HCT116 (cell line): ENCODE data around the gene FHOD3. TPM values are rescaled to one million over a fixed set of nuclear protein-coding genes. Genes with fewer than 3 reads are reported as not detected.

Experiments used
- ATAC-seq: fragments of 200-7000 bp; cut with Tn5 transposase; 2 replicates; pipeline ENCODE4 v1.9.1; 2020; ENCODE audit warnings: mild to moderate bottlenecking, moderate library complexity
- BruUV-seq: library from RNA; stranded (reverse); fragments of 400-500 nt; replicated peaks from 2 replicates; lab custom pipeline; 2021; lab: Mats Ljungman, UMichigan
- CTCF ChIA-PET: fragments of 300-600 bp; sonication (Branson Sonifier 250); formaldehyde crosslinking; loops from one replicate; lab custom pipeline; 2021; ENCODE audit warnings: antibody characterized with exemption; lab: Charles Lee
- POLR2A ChIA-PET: fragments of 300-600, 350-600 bp; sonication (Branson Sonifier 250); formaldehyde crosslinking; loops from one replicate; lab custom pipeline; 2021; ENCODE audit warnings: antibody characterized with exemption; lab: Charles Lee
- RAD21 ChIA-PET, 2 experiments: fragments of 300-600 bp; sonication (Branson Sonifier 250); formaldehyde crosslinking; loops; one replicate each; lab custom pipeline; 2023; ENCODE audit warnings: low total read pairs in 2 of 2; ENCODE audit not compliant: uncharacterized antibody in 2 of 2, unreplicated experiment in 2 of 2, low non-redundant PET in 1 of 2; lab: Charles Lee
- DNase-seq: peaks from one replicate; pipeline ENCODE4 v3.0.0-alpha.2; 2010; ENCODE audit warnings: low read depth, low spot score
- H2AFZ ChIP-seq: fragments of 200-600 bp; shearing (Covaris generic), sonication (generic); 2 replicates; pipeline ENCODE4 v1.6.1; 2017; ENCODE audit warnings: low read depth, mixed run types, mixed read lengths, antibody characterized with exemption, low read length; ENCODE audit not compliant: poor library complexity, severe bottlenecking
- H3K27ac ChIP-seq: 2 replicates; pipeline ENCODE4 v1.5.1; 2012; ENCODE audit warnings: low read depth, low read length
- H3K27me3 ChIP-seq: fragments of 200-600 bp; sonication (generic); 2 replicates; pipeline ENCODE4 v1.6.1; 2016; ENCODE audit warnings: mixed run types, low read length, mixed read lengths; ENCODE audit not compliant: insufficient read depth
- H3K36me3 ChIP-seq, 2 experiments: fragments of 200-500 bp in 1 of 2; fragments of 200-600 bp in 1 of 2; sonication (Bioruptor generic) in 1 of 2; sonication (generic) in 1 of 2; 2 replicates each; pipeline versions ENCODE4 v1.5.1 to v1.6.1; 2014 to 2016; ENCODE audit warnings: low read length in 2 of 2, inconsistent platforms in 1 of 2, mixed read lengths in 1 of 2, mixed run types in 1 of 2; ENCODE audit not compliant: insufficient read depth in 2 of 2, control insufficient read depth in 1 of 2
- H3K4me1 ChIP-seq, 2 experiments: fragments of 200-600 bp in 1 of 2; sonication (generic) in 1 of 2; 2 replicates each; pipeline versions ENCODE4 v1.5.1 to v1.6.1; 2012 to 2017; ENCODE audit warnings: low read length in 2 of 2, inconsistent platforms in 1 of 2, mild to moderate bottlenecking in 1 of 2, mixed read lengths in 1 of 2, mixed run types in 1 of 2, moderate library complexity in 1 of 2; ENCODE audit not compliant: insufficient read depth in 2 of 2, control insufficient read depth in 1 of 2
- H3K4me2 ChIP-seq: fragments of 200-600 bp; sonication (generic); 2 replicates; pipeline ENCODE4 v1.6.1; 2017; ENCODE audit warnings: mixed run types, low read length, mixed read lengths
- H3K4me3 ChIP-seq, 2 experiments: fragments of 200-600 bp in 1 of 2; sonication (generic) in 1 of 2; replicated peaks in 1 of 2; 2 replicates each; pipeline ENCODE4 v1.5.1; 2011 to 2016; ENCODE audit warnings: low read length in 2 of 2, control low read depth in 1 of 2, low read depth in 1 of 2, mild to moderate bottlenecking in 1 of 2, mixed read lengths in 1 of 2, mixed run types in 1 of 2
- H3K79me2 ChIP-seq: fragments of 200-600 bp; sonication (generic); 2 replicates; pipeline ENCODE4 v1.6.1; 2017; ENCODE audit warnings: mild to moderate bottlenecking, mixed run types, low read length, moderate library complexity, mixed read lengths; ENCODE audit not compliant: insufficient read depth
- H3K9ac ChIP-seq: fragments of 200-600 bp; sonication (generic); 2 replicates; pipeline ENCODE4 v1.6.1; 2016; ENCODE audit warnings: low read length, mixed read lengths
- H3K9me2 ChIP-seq: fragments of 200-600 bp; sonication (generic), shearing (Covaris generic); 2 replicates; pipeline ENCODE4 v1.6.1; 2017; ENCODE audit warnings: mixed run types, mild to moderate bottlenecking, moderate library complexity; ENCODE audit not compliant: insufficient read depth
- H3K9me3 ChIP-seq, 2 experiments: fragments of 200-500 bp in 1 of 2; fragments of 200-600 bp in 1 of 2; sonication (Bioruptor generic) in 1 of 2; sonication (generic) in 1 of 2; 2 replicates each; pipeline ENCODE4 v1.6.1; 2014 to 2017; ENCODE audit warnings: low read length in 2 of 2, mixed read lengths in 2 of 2, inconsistent platforms in 1 of 2, low read depth in 1 of 2, mild to moderate bottlenecking in 1 of 2, mixed run types in 1 of 2, moderate library complexity in 1 of 2; ENCODE audit not compliant: control insufficient read depth in 1 of 2, insufficient read depth in 1 of 2
- H4K20me1 ChIP-seq: fragments of 200-600 bp; sonication (generic), shearing (Covaris generic); 2 replicates; pipeline ENCODE4 v1.6.1; 2017; ENCODE audit warnings: mixed run types, mild to moderate bottlenecking, moderate library complexity; ENCODE audit not compliant: insufficient read depth
- ATF3 ChIP-seq: IDR thresholded peaks from 2 replicates; pipeline ENCODE4 v1.6.1; 2012
- CBX3 ChIP-seq: IDR thresholded peaks from 2 replicates; pipeline ENCODE4 v1.6.1; 2012; ENCODE audit warnings: low read depth
- CEBPB ChIP-seq: IDR thresholded peaks from 2 replicates; pipeline ENCODE4 v1.6.1; 2012; ENCODE audit warnings: low read depth
- CTCF ChIP-seq, 3 experiments: fragments of 200-600 bp in 1 of 3; sonication (generic) in 1 of 3; IDR thresholded peaks in 2 of 3; conservative IDR thresholded peaks in 1 of 3; 2 replicates each; pipeline ENCODE4 v1.5.1; 2012 to 2017; ENCODE audit warnings: low read depth in 2 of 3, low read length in 2 of 3, antibody characterized with exemption in 1 of 3, borderline replicate concordance in 1 of 3, control low read depth in 1 of 3, mild to moderate bottlenecking in 1 of 3, mixed read lengths in 1 of 3, mixed run types in 1 of 3, moderate library complexity in 1 of 3; ENCODE audit not compliant: insufficient read depth in 1 of 3
- EGR1 ChIP-seq: IDR thresholded peaks from 2 replicates; pipeline ENCODE4 v1.6.1; 2012; ENCODE audit warnings: low read depth
- ELF1 ChIP-seq: IDR thresholded peaks from 2 replicates; pipeline ENCODE4 v1.6.1; 2012; ENCODE audit warnings: low read depth, borderline replicate concordance
- EZH2 ChIP-seq: fragments of 200-600 bp; sonication (generic); IDR thresholded peaks from 2 replicates; pipeline ENCODE4 v1.6.1; 2017; ENCODE audit warnings: antibody characterized with exemption, mixed run types
- EZH2phosphoT487 ChIP-seq: fragments of 200-600 bp; IDR thresholded peaks from 2 replicates; pipeline ENCODE4 v1.6.1; 2018; ENCODE audit warnings: antibody characterized with exemption, borderline replicate concordance
- FOSL1 ChIP-seq: IDR thresholded peaks from 2 replicates; pipeline ENCODE4 v1.6.1; 2012; ENCODE audit warnings: low read depth
- JUND ChIP-seq: IDR thresholded peaks from 2 replicates; pipeline ENCODE4 v1.6.1; 2012
- MAX ChIP-seq: IDR thresholded peaks from 2 replicates; pipeline ENCODE4 v1.6.1; 2012
- POLR2AphosphoS5 ChIP-seq: IDR thresholded peaks from 2 replicates; pipeline ENCODE4 v1.6.1; 2011; ENCODE audit warnings: mild to moderate bottlenecking, low read depth, low read length, moderate library complexity
- RAD21 ChIP-seq: IDR thresholded peaks from 2 replicates; pipeline ENCODE4 v1.6.1; 2012; ENCODE audit warnings: low read depth, mild to moderate bottlenecking
- REST ChIP-seq: IDR thresholded peaks from 2 replicates; pipeline ENCODE4 v1.6.1; 2012; ENCODE audit warnings: low read depth
- SP1 ChIP-seq: IDR thresholded peaks from 2 replicates; pipeline ENCODE4 v1.6.1; 2012; ENCODE audit warnings: low read depth
- SRF ChIP-seq: IDR thresholded peaks from 2 replicates; pipeline ENCODE4 v1.6.1; 2012; ENCODE audit warnings: low read depth
- TCF7L2 ChIP-seq: IDR thresholded peaks from 2 replicates; pipeline ENCODE4 v1.7.0; 2011; ENCODE audit warnings: borderline replicate concordance, inconsistent platforms; ENCODE audit not compliant: insufficient read depth, insufficient read length; ENCODE audit errors: extremely low read depth
- YY1 ChIP-seq: IDR thresholded peaks from 2 replicates; pipeline ENCODE4 v1.6.1; 2011; ENCODE audit warnings: low read length, low read depth, moderate library complexity, mild to moderate bottlenecking; ENCODE audit not compliant: insufficient replicate concordance; ENCODE audit errors: extremely low read depth
- ZBTB33 ChIP-seq: IDR thresholded peaks from 2 replicates; pipeline ENCODE4 v1.6.1; 2011; ENCODE audit warnings: mild to moderate bottlenecking, low read length, moderate library complexity; ENCODE audit not compliant: insufficient replicate concordance; ENCODE audit errors: extremely low read depth
- ZFX ChIP-seq: fragments of 450-650 bp; IDR thresholded peaks from 2 replicates; pipeline ENCODE4 v1.6.1; 2017
- intact Hi-C: fragments of 100-400 bp; cut with micrococcal nuclease; formaldehyde crosslinking; loops from 2 replicates; pipeline ENCODE4 v1.10.0; 2022
- total RNA-seq: library from RNA; stranded (reverse); gene quantifications from one replicate; pipeline ENCODE4 v1.2.1, GENCODE V29; 2021; ENCODE audit not compliant: unreplicated experiment

Gene FHOD3
- total RNA-seq, 1 experiment from 2014 or later, result 4.0 TPM

GRCh38 chr18:36490897-36491296 lies 193.4 kb downstream of the FHOD3 start:
- RAD21 ChIA-PET, result no interaction called here
- Histone ChIP-seq H2AFZ (no peak overlapping the region), H3K9me2 (no peaks in the 10 kb centered on the region), H3K27ac (no peak overlapping the region), H3K27me3 (0 out of 2 replicates have a peak, but pooled peaks cover 4% of the 10 kb centered on the region), H3K9ac (no peak overlapping the region), H3K79me2 (no peaks in the 10 kb centered on the region), H3K4me2 (no peak overlapping the region), H3K9me3 (no peaks in the 10 kb centered on the region), H3K4me1 (no peaks in the 10 kb centered on the region), H3K4me3 (no peak overlapping the region), H4K20me1 (no peaks in the 10 kb centered on the region), H3K36me3 (no peaks in the 10 kb centered on the region)
- no peak for TF ChIP-seq RAD21
- no peak for TF ChIP-seq CBX3
- no peak for TF ChIP-seq ELF1
- TF ChIP-seq JUND, result no peak
- no peak for TF ChIP-seq REST
- no peak for TF ChIP-seq EGR1
- no peak for TF ChIP-seq ZFX
- no peak for TF ChIP-seq TCF7L2
- no peak for TF ChIP-seq ZBTB33
- no peak for TF ChIP-seq CTCF (IDR thresholded peaks at IDR 0.05 in 2 of 3, conservative IDR thresholded peaks at IDR 0.05 in 1 of 3; ENCODE audit: borderline replicate concordance in 1 of 3, insufficient read depth in 1 of 3, low read depth in 2 of 3, low read length in 2 of 3)
- TF ChIP-seq ATF3, result no peak
- no peak for TF ChIP-seq SP1
- TF ChIP-seq POLR2AphosphoS5, result no peak
- TF ChIP-seq EZH2, result no peak
- TF ChIP-seq EZH2phosphoT487, result no peak
- no peak for TF ChIP-seq SRF
- TF ChIP-seq MAX, result no peak
- TF ChIP-seq FOSL1, result no peak
- TF ChIP-seq CEBPB, result no peak
- no peak for TF ChIP-seq YY1
- DNase-seq (no peak), ATAC-seq (no peak)
- POLR2A ChIA-PET, result no interaction called here
- no TSS peak for BruUV-seq
- intact Hi-C loops, result no loop called here
- CTCF ChIA-PET, result no interaction called here
